HFFc6 (cell line): ENCODE results near the gene CHRNB4. TPM values are rescaled to one million over a fixed set of nuclear protein-coding genes. Genes with fewer than 3 reads are reported as not detected.

Experiments used
- DNase-seq: peaks from one replicate; pipeline ENCODE4 v3.0.0-alpha.2; 2018
- H3K27ac Mint-ChIP-seq: 2 replicates; pipeline ENCODE4 v1.8.0; 2020; ENCODE audit warnings: mild to moderate bottlenecking, mixed read lengths
- H3K27me3 Mint-ChIP-seq: 2 replicates; pipeline ENCODE4 v1.8.0; 2021; ENCODE audit warnings: mild to moderate bottlenecking, moderate library complexity, mixed read lengths; ENCODE audit not compliant: insufficient read depth
- H3K36me3 Mint-ChIP-seq: 2 replicates; pipeline ENCODE4 v1.8.0; 2021; ENCODE audit warnings: low read depth, mixed read lengths
- H3K4me1 Mint-ChIP-seq: 2 replicates; pipeline ENCODE4 v1.8.0; 2020; ENCODE audit warnings: low read depth, mixed read lengths
- H3K4me3 Mint-ChIP-seq: 2 replicates; pipeline ENCODE4 v1.8.0; 2020; ENCODE audit warnings: mild to moderate bottlenecking, moderate library complexity, mixed read lengths
- H3K9me3 Mint-ChIP-seq: 2 replicates; pipeline ENCODE4 v1.8.0; 2020; ENCODE audit warnings: mild to moderate bottlenecking, mixed read lengths
- CTCF ChIP-seq: fragments of 200-600 bp; sonication (generic); IDR thresholded peaks from 2 replicates; pipeline ENCODE4 v1.5.0; 2021; ENCODE audit warnings: antibody characterized with exemption, mild to moderate bottlenecking
- total RNA-seq, 6 experiments: library from RNA; stranded (reverse); fragmentation: NEBNext Ultra II Directional; extraction: Animal tissue kit (Norgen Biotek cat#: 25700); gene quantifications; 2 replicates in 1 of 6; 3 replicates in 5 of 6; pipeline ENCODE4 v1.2.3, GENCODE V29; 2021

Gene CHRNB4
- total RNA-seq, 6 experiments from 2014 or later: not detected

- no peaks in the 10 kb centered on the region for H3K9me3 Mint-ChIP-seq
- no peaks in the 10 kb centered on the region for H3K36me3 Mint-ChIP-seq
- peaks cover 4% of the 10 kb centered on the region for H3K27me3 Mint-ChIP-seq
- no peak overlapping the region for H3K27ac Mint-ChIP-seq
- no peak overlapping the region for H3K4me3 Mint-ChIP-seq
- TF ChIP-seq CTCF: no peak
- H3K4me1 Mint-ChIP-seq: no peaks in the 10 kb centered on the region
- no peak for DNase-seq
Measured at GRCh38 chr15:78574944-78575343, 66.1 kb downstream of the CHRNB4 start.

Other genes with a start within 250 kb of the CHRNB4 start
- 10 to 100 TPM; 35.8 to 42.5 (median 38.5) TPM for gene IREB2, start 203.0 kb downstream of the CHRNB4 start, total RNA-seq
- gene HYKK, start 133.6 kb downstream of the CHRNB4 start, total RNA-seq: 1 to 10 TPM; 3.1 to 5.2 (median 4.1) TPM
- gene PSMA4, start 100.8 kb downstream of the CHRNB4 start, total RNA-seq: 100 to 1,000 TPM; 181 to 242 (median 217) TPM
- 1 to 10 TPM in 5 of 6 experiments, under 1 TPM in 1; 0.94 to 2.1 (median 1.6) TPM for gene CHRNA5, start 75.7 kb downstream of the CHRNB4 start, total RNA-seq
- not detected for gene CHRNA3, start 20.2 kb downstream of the CHRNB4 start, total RNA-seq
- gene ADAMTS7, start 170.3 kb upstream of the CHRNB4 start, total RNA-seq: under 1 TPM; 0.39 to 0.66 (median 0.59) TPM
- gene MORF4L1, start 231.7 kb upstream of the CHRNB4 start, total RNA-seq: 100 to 1,000 TPM; 346 to 512 (median 410) TPM